Lung (tissue), 12 donors: ENCODE data around the gene PAPSS1. TPM values are rescaled to one million over a fixed set of nuclear protein-coding genes. Genes with fewer than 3 reads are reported as not detected.
A peak's percentile ranks its signal among the peaks of the same experiment; 100 is the strongest.

Source experiments
- ATAC-seq: fragments of 200-7000 bp; cut with Tn5 transposase; one replicate; pipeline ENCODE4 v1.9.1; 2020; ENCODE audit warnings: moderate number of reproducible peaks; ENCODE audit not compliant: insufficient read depth, low FRiP score
- DNase-seq, 3 donors: peaks; one replicate each; pipeline ENCODE4 v3.0.0-alpha.2; 2013 to 2017
- H3K27ac ChIP-seq, 2 donors: one replicate each; pipeline ENCODE4 v1.5.1; 2013; ENCODE audit warnings: mild to moderate bottlenecking in 2 of 2, moderate library complexity in 2 of 2, control low read depth in 1 of 2, inconsistent platforms in 1 of 2, low read depth in 1 of 2, low read length in 1 of 2
- H3K27me3 ChIP-seq, 3 donors: one replicate each; pipeline ENCODE4 v1.5.1; 2013; ENCODE audit warnings: low read length in 2 of 3; ENCODE audit not compliant: control insufficient read depth in 3 of 3, insufficient read depth in 3 of 3
- H3K36me3 ChIP-seq, 4 donors: one replicate each; pipeline ENCODE4 v1.5.1; 2013; ENCODE audit warnings: low read length in 4 of 4, mild to moderate bottlenecking in 1 of 4, moderate library complexity in 1 of 4; ENCODE audit not compliant: control insufficient read depth in 4 of 4, insufficient read depth in 4 of 4
- H3K4me1 ChIP-seq, 5 donors: one replicate each; pipeline ENCODE4 v1.5.1; 2013; ENCODE audit warnings: low read length in 5 of 5, mild to moderate bottlenecking in 2 of 5, moderate library complexity in 1 of 5; ENCODE audit not compliant: control insufficient read depth in 5 of 5, insufficient read depth in 5 of 5
- H3K4me3 ChIP-seq: one replicate; pipeline ENCODE4 v1.5.1; 2013; ENCODE audit warnings: mild to moderate bottlenecking, control low read depth, moderate library complexity
- H3K9ac ChIP-seq, 2 donors: one replicate each; pipeline ENCODE4 v1.5.1; 2013; ENCODE audit warnings: low read length in 2 of 2, control low read depth in 1 of 2; ENCODE audit not compliant: insufficient read depth in 1 of 2
- H3K9me3 ChIP-seq, 4 donors: one replicate each; pipeline ENCODE4 v1.5.1; 2013; ENCODE audit warnings: low read length in 3 of 4, mild to moderate bottlenecking in 1 of 4, moderate library complexity in 1 of 4; ENCODE audit not compliant: control insufficient read depth in 4 of 4, insufficient read depth in 3 of 4
- WGBS, 2 donors: extraction: QIAGEN DNeasy Blood & Tissue Kit; methylation state at CpG; one replicate each; pipeline ENCODE4 v1.1.7; 2013; 5-methylcytosine and 5-hydroxymethylcytosine counted together
- polyA plus RNA-seq, 2 donors: library from polyadenylated mRNA; stranded (reverse); fragments of 200-250 nt; gene quantifications; one replicate each; pipeline ENCODE4 v1.2.1, GENCODE V29; 2013
- total RNA-seq, 2 donors: library from RNA; depleted of rRNA in 1 of 2; stranded (reverse); fragments of >200 nt in 1 of 2; gene quantifications; one replicate each; pipeline ENCODE4 v1.2.1, GENCODE V29; 2014 to 2021
- TF ChIP-seq, protein P1 (sequence below): IDR thresholded peaks from 2 replicates; pipeline ENCODE4 v1.5.1; 2012; ENCODE audit warnings: mild to moderate bottlenecking; ENCODE audit errors: control extremely low read depth, extremely low read depth
- donor health status: control.
- donor health status: control.
- donor health status: Bipolar disorder and iron deficiency.
- donor health status: healthy.
- donor health status: DM: yes; HTN: yes; CAD: no.

The PAPSS1 gene
- total and polyA plus RNA-seq, 4 donors: 39.5 to 71.7 (median 55.3) TPM

DNA sequence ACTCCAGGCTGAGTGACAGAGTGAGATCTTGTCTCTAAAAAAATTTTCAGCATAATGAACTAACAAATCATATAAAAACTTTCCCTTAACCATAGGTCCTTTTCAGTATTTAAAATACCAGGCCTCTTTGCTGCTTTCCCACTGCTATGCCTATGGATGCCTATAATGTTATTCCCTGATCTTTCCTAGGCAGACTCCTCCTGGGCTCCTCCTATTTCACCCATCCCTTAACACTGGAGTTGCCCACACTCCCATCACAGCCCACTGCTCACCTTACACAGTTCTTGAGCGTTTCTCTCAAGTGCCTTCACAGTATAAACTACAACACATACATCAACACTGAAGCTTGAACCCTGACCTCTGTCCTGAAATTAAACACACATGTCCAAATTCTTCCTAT is 31.6 kb downstream of the PAPSS1 start:
- no peak overlapping the region for H3K9ac ChIP-seq
- whole genome bisulfite sequencing, 2 donors: 64 to 79% methylated on average over 1 of the region's 1 CpG
- no peak for DNase-seq
- ATAC-seq: no peak
- TF ChIP-seq, protein P1, sequence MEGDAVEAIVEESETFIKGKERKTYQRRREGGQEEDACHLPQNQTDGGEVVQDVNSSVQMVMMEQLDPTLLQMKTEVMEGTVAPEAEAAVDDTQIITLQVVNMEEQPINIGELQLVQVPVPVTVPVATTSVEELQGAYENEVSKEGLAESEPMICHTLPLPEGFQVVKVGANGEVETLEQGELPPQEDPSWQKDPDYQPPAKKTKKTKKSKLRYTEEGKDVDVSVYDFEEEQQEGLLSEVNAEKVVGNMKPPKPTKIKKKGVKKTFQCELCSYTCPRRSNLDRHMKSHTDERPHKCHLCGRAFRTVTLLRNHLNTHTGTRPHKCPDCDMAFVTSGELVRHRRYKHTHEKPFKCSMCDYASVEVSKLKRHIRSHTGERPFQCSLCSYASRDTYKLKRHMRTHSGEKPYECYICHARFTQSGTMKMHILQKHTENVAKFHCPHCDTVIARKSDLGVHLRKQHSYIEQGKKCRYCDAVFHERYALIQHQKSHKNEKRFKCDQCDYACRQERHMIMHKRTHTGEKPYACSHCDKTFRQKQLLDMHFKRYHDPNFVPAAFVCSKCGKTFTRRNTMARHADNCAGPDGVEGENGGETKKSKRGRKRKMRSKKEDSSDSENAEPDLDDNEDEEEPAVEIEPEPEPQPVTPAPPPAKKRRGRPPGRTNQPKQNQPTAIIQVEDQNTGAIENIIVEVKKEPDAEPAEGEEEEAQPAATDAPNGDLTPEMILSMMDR: no peak
- H3K9me3 ChIP-seq: no peaks in the 10 kb centered on the region
- peaks cover 2 to 17% (median 6%) of the 10 kb centered on the region in 4 donors for H3K36me3 ChIP-seq
- H3K27ac ChIP-seq: no peak overlapping the region
- no peak overlapping the region for H3K4me3 ChIP-seq
- H3K27me3 ChIP-seq: no peaks in the 10 kb centered on the region
- peaks cover 0 to 4% (median 0%) of the 10 kb centered on the region in 5 donors for H3K4me1 ChIP-seq

GRCh38 chr4:107685740-107686139 is 34.3 kb downstream of the PAPSS1 start:
- Histone ChIP-seq H3K27me3 (no peaks in the 10 kb centered on the region), H3K4me1 (no peaks in the 10 kb centered on the region), H3K36me3 (peaks cover 7 to 10% (median 9%) of the 10 kb centered on the region in 4 donors), H3K9me3 (no peaks in the 10 kb centered on the region), H3K27ac (no peak overlapping the region), H3K9ac (no peak overlapping the region), H3K4me3 (no peak overlapping the region)
- no peak for ATAC-seq
- 62 to 71% methylated on average over 1 of the region's 1 CpG for WGBS, 2 donors
- TF ChIP-seq, protein P1: no peak
- DNase-seq: no peak

- no peaks in the 10 kb centered on the region for H3K27me3 ChIP-seq
- peak in 2 of 3 donors; percentile 16 to 23 for DNase-seq
- TF ChIP-seq, protein P1: no peak
- no peaks in the 10 kb centered on the region for H3K4me1 ChIP-seq
- H3K36me3 ChIP-seq: peaks cover 10 to 16% (median 13%) of the 10 kb centered on the region in 4 donors
- no peak overlapping the region for H3K4me3 ChIP-seq
- ATAC-seq: peak; percentile 65
- no peak overlapping the region for H3K9ac ChIP-seq
- no peak overlapping the region for H3K27ac ChIP-seq
- peaks cover 0 to 3% (median 0%) of the 10 kb centered on the region in 4 donors for H3K9me3 ChIP-seq
These were observed 36.2 kb downstream of the PAPSS1 start for GRCh38 chr4:107683873-107684272.

GRCh38 chr4:107682306-107682705 is 37.7 kb downstream of the PAPSS1 start:
- H3K4me1 ChIP-seq: no peaks in the 10 kb centered on the region
- peaks cover 14 to 21% (median 18%) of the 10 kb centered on the region in 4 donors for H3K36me3 ChIP-seq

More at GRCh38 chr4:107682306-107682705, 37.7 kb downstream of the PAPSS1 start:
- WGBS, 2 donors: 90 to 92% methylated on average over 3 of the region's 3 CpGs
- Histone ChIP-seq H3K4me3 (no peak overlapping the region), H3K27me3 (no peaks in the 10 kb centered on the region), H3K9me3 (peaks cover 0 to 4% (median 2%) of the 10 kb centered on the region in 4 donors), H3K27ac (no peak overlapping the region), H3K9ac (no peak overlapping the region)
- DNase-seq: no peak
- TF ChIP-seq, protein P1: no peak
- no peak for ATAC-seq
